Activated CD8-positive, alpha-beta T cell treated with anti-CD3 and anti-CD28 coated beads, Interleukin-2, amount 10 ng/mL, durations not matched to agents 7 days and 5 days (primary cell): ENCODE measurements around the gene USF1. TPM values are rescaled to one million over a fixed set of nuclear protein-coding genes. Genes with fewer than 3 reads are reported as not detected.
A peak's percentile ranks its signal among the peaks of the same experiment; 100 is the strongest.
"Not testable (repeated sequence)": the region's sequence is repeated elsewhere in the genome, so short reads cannot be mapped to it uniquely, and the experiment has no call there.

Source experiments
- ATAC-seq: fragments of 150-1000 bp; cut with Tn5 transposase; one replicate; pipeline ENCODE4 v1.10.0; 2021; ENCODE audit warnings: moderate library complexity
- CTCF ChIA-PET: fragments of 350-600 bp; sonication (Branson Sonifier 250); formaldehyde crosslinking; loops from one replicate; lab custom pipeline; 2021; ENCODE audit warnings: antibody characterized with exemption; lab: Charles Lee
- POLR2A ChIA-PET: fragments of 350-600 bp; sonication (Branson Sonifier 250); formaldehyde crosslinking; loops from one replicate; lab custom pipeline; 2021; ENCODE audit warnings: antibody characterized with exemption; lab: Charles Lee
- DNase-seq: peaks from one replicate; pipeline ENCODE4 v3.0.0-alpha.2; 2020
- H3K27ac Mint-ChIP-seq: one replicate; pipeline ENCODE4 v1.8.0; 2021; ENCODE audit warnings: mild to moderate bottlenecking, mixed read lengths
- H3K27me3 Mint-ChIP-seq: one replicate; pipeline ENCODE4 v1.8.0; 2021; ENCODE audit warnings: low read depth, mixed read lengths
- H3K36me3 Mint-ChIP-seq: one replicate; pipeline ENCODE4 v1.8.0; 2021; ENCODE audit warnings: low read depth, mixed read lengths
- H3K4me1 Mint-ChIP-seq: one replicate; pipeline ENCODE4 v1.8.0; 2021; ENCODE audit warnings: low read depth, mixed read lengths
- H3K4me3 Mint-ChIP-seq: one replicate; pipeline ENCODE4 v1.8.0; 2021; ENCODE audit warnings: mild to moderate bottlenecking, mixed read lengths
- H3K9me3 Mint-ChIP-seq: one replicate; pipeline ENCODE4 v1.8.0; 2022; ENCODE audit warnings: mixed read lengths; ENCODE audit not compliant: insufficient read depth
- total RNA-seq, 2 experiments: library from RNA; stranded (reverse); gene quantifications; one replicate each; pipeline ENCODE4 v1.2.3, GENCODE V29; 2021

Gene USF1
- total RNA-seq, 2 experiments from 2014 or later: 81.6 to 83.2 TPM

- ChIA-PET POLR2A (interaction anchor here (1.4 kb wide), 1 partner anchor 21 kb away, joined by 6 read pairs; the partner anchor contains the start of gene USF1), CTCF (interaction anchor here (0.6 to 16.9 kb wide), 3 partner anchors 24 to 98 kb away, joined by 3 to 292 read pairs (median 114); partner anchors contain the start of genes KLHDC9, TSTD1 and USF1)
- peak overlapping the region; percentile 92 for H3K4me3 Mint-ChIP-seq
- peaks cover 63% of the 10 kb centered on the region for H3K36me3 Mint-ChIP-seq
- DNase-seq (no peak), ATAC-seq (no peak)
- peaks cover 74% of the 10 kb centered on the region for H3K4me1 Mint-ChIP-seq
- H3K27me3 Mint-ChIP-seq: no peaks in the 10 kb centered on the region
- peak overlapping the region; percentile 99 for H3K27ac Mint-ChIP-seq
- no peaks in the 10 kb centered on the region for H3K9me3 Mint-ChIP-seq
Observed at GRCh38 chr1:161066694-161067093, 20.9 kb upstream of the USF1 start.

- H3K27me3 Mint-ChIP-seq: not testable (repeated sequence)
- CTCF ChIA-PET: interaction anchor here (1.5 to 16.9 kb wide), 3 partner anchors 23 to 92 kb away, joined by 3 to 292 read pairs (median 114); partner anchors contain the start of genes KLHDC9, TSTD1 and USF1
Observed at GRCh38 chr1:161065681-161066080, 19.9 kb upstream of the USF1 start.

GRCh38 chr1:161063936-161064335 lies 18.2 kb upstream of the USF1 start:
- not testable (repeated sequence) for H3K9me3 Mint-ChIP-seq, DNase-seq, ATAC-seq, H3K27me3 Mint-ChIP-seq
- ChIA-PET POLR2A (interaction anchor here (1.3 to 1.5 kb wide), 2 partner anchors 17 to 34 kb away, joined by 3 to 8 read pairs; partner anchors contain the start of gene KLHDC9), CTCF (interaction anchor here (8.8 kb wide), 1 partner anchor 21 kb away, joined by 114 read pairs; the partner anchor contains the start of genes TSTD1 and USF1)
- H3K36me3 Mint-ChIP-seq: peaks cover 75% of the 10 kb centered on the region
- H3K4me3 Mint-ChIP-seq: peak overlapping the region; percentile 66
- H3K4me1 Mint-ChIP-seq: peaks cover 74% of the 10 kb centered on the region
- H3K27ac Mint-ChIP-seq: peak overlapping the region; percentile 78

More at GRCh38 chr1:161065681-161066080, 19.9 kb upstream of the USF1 start:
- H3K9me3 Mint-ChIP-seq, DNase-seq, H3K27ac Mint-ChIP-seq, ATAC-seq: not testable (repeated sequence)
- peak overlapping the region; percentile 92 for H3K4me3 Mint-ChIP-seq
- peaks cover 69% of the 10 kb centered on the region for H3K4me1 Mint-ChIP-seq
- POLR2A ChIA-PET: interaction anchor here (0.6 to 1.5 kb wide), 4 partner anchors 20 to 960 kb away, joined by 3 to 8 read pairs (median 5); partner anchors contain the start of genes KLHDC9 and USF1
- H3K36me3 Mint-ChIP-seq: peaks cover 70% of the 10 kb centered on the region

GRCh38 chr1:161061419-161061818 lies 15.6 kb upstream of the USF1 start:
- Mint-ChIP-seq H3K4me1 (peaks cover 64% of the 10 kb centered on the region), H3K27me3 (no peaks in the 10 kb centered on the region), H3K4me3 (no peak overlapping the region), H3K27ac (no peak overlapping the region), H3K36me3 (peaks cover 67% of the 10 kb centered on the region), H3K9me3 (no peaks in the 10 kb centered on the region)
- ATAC-seq (no peak), DNase-seq (no peak)
- ChIA-PET POLR2A (interaction anchor here (0.6 to 2.3 kb wide), 4 partner anchors 9 to 871 kb away, joined by 3 to 7 read pairs (median 5); partner anchors contain the start of genes ARHGAP30 and USF1), CTCF (interaction anchor here (0.7 to 2.8 kb wide), 4 partner anchors 10 to 77 kb away, joined by 3 to 9 read pairs (median 5); no protein-coding TSS in a partner anchor)

GRCh38 chr1:161059293-161059692 lies 13.5 kb upstream of the USF1 start:
- H3K36me3 Mint-ChIP-seq: peaks cover 72% of the 10 kb centered on the region
- H3K27me3 Mint-ChIP-seq: no peaks in the 10 kb centered on the region
- H3K9me3 Mint-ChIP-seq: no peaks in the 10 kb centered on the region
- no peak overlapping the region for H3K27ac Mint-ChIP-seq
- no peak for DNase-seq
- peaks cover 52% of the 10 kb centered on the region for H3K4me1 Mint-ChIP-seq
- ATAC-seq: no peak
- ChIA-PET CTCF (interaction anchor here (0.9 kb wide), 1 partner anchor 232 kb away, joined by 3 read pairs; no protein-coding TSS in a partner anchor), POLR2A (interaction anchor here (1.0 kb wide), 1 partner anchor 9 kb away, joined by 7 read pairs; no protein-coding TSS in a partner anchor)
- no peak overlapping the region for H3K4me3 Mint-ChIP-seq

GRCh38 chr1:161054805-161055204 lies 9.0 kb upstream of the USF1 start:
- no peak overlapping the region for H3K27ac Mint-ChIP-seq
- H3K9me3 Mint-ChIP-seq: no peaks in the 10 kb centered on the region
- H3K36me3 Mint-ChIP-seq: peaks cover 77% of the 10 kb centered on the region
- no peak for ATAC-seq
- ChIA-PET POLR2A (interaction anchor here (0.6 to 1.6 kb wide), 2 partner anchors 9 to 13 kb away, joined by 3 to 9 read pairs; partner anchors contain the start of gene USF1), CTCF (interaction anchor here (0.7 to 1.0 kb wide), 3 partner anchors 14 to 44 kb away, joined by 3 to 5 read pairs (median 3); partner anchors contain the start of genes ARHGAP30 and KLHDC9)
- H3K4me1 Mint-ChIP-seq: peaks cover 36% of the 10 kb centered on the region
- H3K4me3 Mint-ChIP-seq: no peak overlapping the region
- H3K27me3 Mint-ChIP-seq: no peaks in the 10 kb centered on the region
- DNase-seq: no peak

- ChIA-PET POLR2A (interaction anchor here (0.6 to 1.6 kb wide), 2 partner anchors 9 to 14 kb away, joined by 4 to 9 read pairs; partner anchors contain the start of gene USF1), CTCF (interaction anchor here (0.7 to 1.0 kb wide), 2 partner anchors 22 to 44 kb away, joined by 3 read pairs; partner anchors contain the start of gene KLHDC9)
- Mint-ChIP-seq H3K27me3 (no peaks in the 10 kb centered on the region), H3K27ac (no peak overlapping the region), H3K4me3 (no peak overlapping the region), H3K4me1 (peaks cover 31% of the 10 kb centered on the region), H3K9me3 (no peaks in the 10 kb centered on the region), H3K36me3 (peaks cover 77% of the 10 kb centered on the region)
- DNase-seq (no peak), ATAC-seq (no peak)
Observed at GRCh38 chr1:161054232-161054631, 8.5 kb upstream of the USF1 start.

GRCh38 chr1:161052899-161053298 lies 7.1 kb upstream of the USF1 start:
- H3K27ac Mint-ChIP-seq: peak overlapping the region; percentile 20
- H3K4me1 Mint-ChIP-seq: peaks cover 31% of the 10 kb centered on the region
- CTCF ChIA-PET: interaction anchor here (1.6 kb wide), 1 partner anchor 44 kb away, joined by 4 read pairs; no protein-coding TSS in a partner anchor
- no peak for DNase-seq
- H3K27me3 Mint-ChIP-seq: no peaks in the 10 kb centered on the region
- no peaks in the 10 kb centered on the region for H3K9me3 Mint-ChIP-seq
- peaks cover 87% of the 10 kb centered on the region for H3K36me3 Mint-ChIP-seq
- POLR2A ChIA-PET: no interaction called here
- ATAC-seq: no peak
- no peak overlapping the region for H3K4me3 Mint-ChIP-seq

GRCh38 chr1:161051219-161051618 lies 5.4 kb upstream of the USF1 start:
- H3K9me3 Mint-ChIP-seq: no peaks in the 10 kb centered on the region
- ATAC-seq: no peak
- POLR2A ChIA-PET: interaction anchor here (0.5 kb wide), 1 partner anchor 107 kb away, joined by 4 read pairs; no protein-coding TSS in a partner anchor
- no peak overlapping the region for H3K27ac Mint-ChIP-seq
- CTCF ChIA-PET: interaction anchor here (1.1 to 2.5 kb wide), 3 partner anchors 41 to 65 kb away, joined by 4 to 11 read pairs (median 4); partner anchors contain the start of gene KLHDC9
- H3K36me3 Mint-ChIP-seq: peaks cover 85% of the 10 kb centered on the region
- H3K4me3 Mint-ChIP-seq: no peak overlapping the region
- DNase-seq: no peak
- no peaks in the 10 kb centered on the region for H3K27me3 Mint-ChIP-seq
- peaks cover 41% of the 10 kb centered on the region for H3K4me1 Mint-ChIP-seq

- Mint-ChIP-seq H3K36me3 (peaks cover 86% of the 10 kb centered on the region), H3K27ac (peak overlapping the region; percentile 23), H3K9me3 (no peaks in the 10 kb centered on the region), H3K27me3 (no peaks in the 10 kb centered on the region), H3K4me3 (no peak overlapping the region), H3K4me1 (peaks cover 45% of the 10 kb centered on the region)
- ATAC-seq (no peak), DNase-seq (no peak)
- ChIA-PET POLR2A (interaction anchor here (1.1 to 1.3 kb wide), 2 partner anchors 20 to 49 kb away, joined by 3 read pairs; partner anchors contain the start of gene KLHDC9), CTCF (interaction anchor here (0.5 kb wide), 1 partner anchor 181 kb away, joined by 3 read pairs; no protein-coding TSS in a partner anchor)
Observed at GRCh38 chr1:161048949-161049722, 3.4 kb upstream of the USF1 start.
